ENCODE results near the gene GALNT10.

Gene GALNT10

DNA sequence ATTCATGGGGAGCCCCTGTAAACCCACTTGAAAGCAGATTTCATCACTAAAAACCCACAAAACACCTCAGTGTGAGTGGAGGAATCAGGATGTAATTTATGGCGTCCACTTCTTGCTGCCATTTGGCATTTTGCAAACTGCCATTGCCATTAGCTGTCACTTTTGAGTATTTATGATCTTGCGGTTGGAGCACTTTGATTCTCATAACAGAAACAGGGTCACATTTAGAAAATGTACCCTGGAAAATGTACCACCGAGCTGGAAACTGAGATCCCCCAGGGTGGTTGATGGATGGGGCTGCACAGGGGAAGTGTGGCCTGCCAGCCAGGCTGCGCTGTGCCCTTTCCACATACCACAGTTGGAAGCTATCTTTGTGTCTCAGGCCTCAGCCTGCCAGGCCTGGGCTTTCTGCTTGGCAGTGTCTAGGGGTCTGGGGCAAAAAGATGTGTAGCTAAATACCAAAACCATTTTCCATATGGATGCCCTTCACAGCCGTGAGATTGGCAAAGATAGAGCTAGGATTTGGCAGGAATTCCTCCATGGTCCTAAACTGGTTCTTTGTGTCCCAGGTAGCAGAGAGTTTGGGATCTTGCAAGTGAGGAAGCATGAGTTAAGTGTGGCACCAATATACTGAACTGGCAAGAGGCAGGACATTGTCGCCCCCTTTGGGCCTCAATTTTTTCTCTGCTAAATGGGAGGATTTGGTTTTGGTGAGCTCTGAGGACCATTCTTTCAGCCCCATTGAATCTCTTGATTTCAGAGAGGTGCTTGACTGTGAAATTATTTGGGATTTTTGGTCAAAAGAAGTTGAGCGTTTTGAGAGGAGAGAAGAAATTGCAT is 46.2 kb downstream of the GALNT10 start:
- DNase-seq: no peak

DNA sequence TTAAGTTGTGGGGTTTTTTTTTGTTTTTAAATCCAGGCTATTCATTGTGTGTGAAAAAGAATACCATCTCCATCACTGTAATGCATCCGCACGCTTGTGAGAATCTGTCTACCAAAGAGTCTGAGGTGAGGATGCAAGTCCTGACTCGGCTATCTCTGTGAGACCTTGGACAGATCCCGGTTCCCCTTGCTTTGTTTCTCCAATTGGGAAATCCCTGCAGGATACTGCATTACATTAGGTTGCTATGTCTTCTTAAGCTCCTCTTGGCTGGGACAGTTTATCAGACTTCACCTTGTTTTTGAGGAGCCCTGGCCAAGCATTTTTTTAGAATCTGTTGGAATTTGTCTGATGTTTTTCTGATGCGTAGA is 46.8 kb downstream of the GALNT10 start:
- no peak for DNase-seq

DNA sequence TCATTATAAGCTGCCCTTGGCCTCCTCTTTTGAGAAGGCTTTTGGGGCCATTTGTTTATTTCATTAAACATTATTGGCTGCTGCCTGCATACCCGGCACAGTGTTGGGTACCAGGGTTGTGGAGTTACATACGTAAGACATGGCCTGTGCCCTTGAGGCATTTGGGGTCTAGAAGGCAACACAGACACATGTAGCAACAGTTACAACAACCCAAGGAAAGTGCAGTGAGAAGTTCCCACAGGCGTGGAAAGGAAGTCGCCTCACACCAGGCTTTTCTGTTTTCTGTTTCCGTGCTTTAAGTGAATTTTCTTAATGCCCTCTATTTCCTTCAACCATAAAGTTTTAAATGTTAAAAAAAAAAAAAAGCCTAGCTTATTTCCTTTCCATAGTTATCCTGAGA is 47.4 kb downstream of the GALNT10 start:
- DNase-seq: no peak

DNA sequence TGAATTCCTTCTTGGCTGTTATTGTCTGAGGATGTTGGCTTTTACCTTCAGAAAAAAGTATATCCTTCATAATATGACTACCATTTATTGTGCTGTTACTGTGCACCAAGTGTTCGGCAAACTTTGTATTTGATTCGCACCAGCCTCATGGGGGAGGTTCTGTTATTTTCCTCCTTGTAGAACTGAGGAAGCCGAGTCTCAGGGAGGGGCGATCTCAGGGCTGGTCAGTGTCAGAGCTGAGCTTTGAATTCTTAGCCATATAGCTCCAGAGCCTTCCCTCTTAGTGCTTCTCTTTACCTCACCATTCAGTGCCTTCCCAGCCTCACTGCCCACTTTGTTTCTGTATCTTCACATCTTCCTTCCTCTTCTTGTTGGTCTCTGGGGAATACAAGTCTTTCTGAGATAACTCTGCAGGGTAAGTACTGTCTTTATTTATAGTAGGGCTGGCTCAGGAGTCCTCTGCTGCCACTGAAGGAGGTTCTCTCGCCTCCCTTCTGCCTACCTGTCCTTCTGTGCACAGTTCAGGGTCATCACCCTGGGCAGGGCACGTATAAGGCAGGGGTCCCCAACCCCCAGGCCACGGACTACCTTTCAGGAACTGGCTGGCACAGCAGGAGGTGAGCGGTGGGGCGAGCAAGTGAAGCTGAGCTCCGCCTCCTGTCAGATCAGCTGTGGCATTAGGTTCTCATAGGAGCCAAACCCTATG is 48.4 kb downstream of the GALNT10 start:
- no peak for DNase-seq

DNA sequence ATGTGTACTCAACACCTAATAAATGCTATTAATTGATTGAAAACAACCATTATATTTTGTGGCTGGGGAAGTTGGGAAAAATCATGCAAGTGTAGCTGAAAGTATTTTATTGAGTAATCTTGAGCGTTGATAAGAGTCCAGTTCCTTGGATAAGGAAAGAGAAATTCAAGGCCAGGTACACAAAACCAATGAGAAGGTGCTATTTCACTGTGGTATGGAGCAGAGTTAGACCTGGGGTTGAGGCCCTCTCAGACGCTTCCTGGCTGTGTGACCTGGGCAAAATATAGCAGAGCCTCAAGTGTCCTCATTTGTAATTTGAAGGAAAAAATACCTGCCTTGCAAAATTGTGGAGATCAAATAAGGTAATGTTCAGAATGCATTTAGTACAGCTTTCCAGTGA is 50.1 kb downstream of the GALNT10 start:
- no peak for DNase-seq

DNA sequence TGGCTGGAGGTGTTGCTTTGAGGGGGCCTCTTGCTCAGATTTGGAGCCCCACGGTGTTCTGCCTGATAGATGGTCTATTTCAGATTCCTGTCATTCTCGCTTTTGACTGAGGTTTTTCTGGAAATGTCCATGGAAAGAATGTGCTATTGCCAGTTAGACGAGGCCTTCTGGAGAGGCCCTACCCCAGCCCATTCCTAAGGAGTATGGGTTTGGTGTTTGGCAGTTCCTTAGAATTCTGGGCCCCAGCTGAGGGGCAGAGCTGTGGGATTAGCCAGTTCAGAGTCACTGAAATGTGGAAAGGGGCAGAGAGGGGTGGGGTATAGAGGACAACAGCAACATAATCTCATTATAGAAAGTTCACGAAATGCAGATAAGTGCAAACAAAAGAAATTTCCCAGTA is 50.5 kb downstream of the GALNT10 start:
- DNase-seq: no peak

DNA sequence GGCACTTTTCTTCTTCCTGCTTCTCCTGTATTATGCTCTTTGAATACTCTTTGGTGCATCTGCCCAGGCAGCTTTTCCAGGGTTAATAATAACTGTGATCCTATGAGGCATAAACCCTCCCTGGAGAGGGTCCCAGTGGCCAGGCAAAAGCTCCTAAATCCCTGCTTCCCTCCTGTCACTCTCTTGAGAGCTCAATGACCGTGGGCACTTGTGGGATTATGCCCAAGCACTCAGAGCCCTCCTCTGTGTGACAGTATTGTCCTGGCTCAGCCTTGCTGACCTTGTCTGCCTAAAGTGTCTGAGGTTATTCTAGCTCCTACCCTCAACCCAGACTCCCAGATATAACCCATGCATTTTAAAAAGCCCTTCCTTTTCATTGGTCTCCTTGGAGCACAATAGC is 51.9 kb downstream of the GALNT10 start:
- DNase-seq: no peak

DNA sequence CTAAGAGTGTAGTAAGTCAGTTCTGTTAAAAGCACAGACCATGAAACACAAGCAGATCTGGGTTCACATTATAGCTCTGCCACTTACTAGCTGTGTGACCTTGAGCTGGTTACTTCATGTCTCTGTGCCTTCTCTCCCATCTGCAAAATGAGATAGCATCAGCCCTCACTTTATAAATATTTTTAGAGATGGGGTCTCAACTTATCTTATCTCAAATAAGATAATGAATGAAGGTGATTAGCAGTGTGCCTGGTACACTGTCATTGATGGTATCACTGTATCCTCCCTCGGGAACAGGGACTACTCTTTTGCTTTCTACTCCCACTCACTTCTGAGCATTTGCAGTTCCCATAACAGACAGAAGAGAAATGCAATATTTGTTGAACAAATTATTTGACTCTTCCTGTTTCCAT is 52.4 kb downstream of the GALNT10 start:
- no peak for DNase-seq

DNA sequence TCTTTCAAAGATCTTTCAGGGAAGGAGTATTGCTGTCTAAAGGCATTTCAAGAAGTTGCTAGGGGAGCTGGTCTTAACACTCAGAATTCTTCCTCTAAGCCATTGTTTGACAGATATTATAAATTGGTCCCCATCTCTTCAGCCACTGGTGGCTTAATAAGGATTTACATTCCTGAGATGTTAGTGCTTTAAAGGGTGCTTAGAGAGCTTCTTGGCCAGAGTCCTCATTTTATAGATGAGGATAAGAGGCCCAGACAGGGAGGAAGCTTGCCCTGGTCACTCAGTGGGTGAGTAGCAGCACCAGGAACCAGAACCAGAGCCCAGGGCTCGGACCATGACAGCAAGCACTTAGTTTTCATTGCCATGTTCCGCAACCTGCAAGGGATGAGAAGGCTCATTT is 53.2 kb downstream of the GALNT10 start:
- no peak for DNase-seq

DNA sequence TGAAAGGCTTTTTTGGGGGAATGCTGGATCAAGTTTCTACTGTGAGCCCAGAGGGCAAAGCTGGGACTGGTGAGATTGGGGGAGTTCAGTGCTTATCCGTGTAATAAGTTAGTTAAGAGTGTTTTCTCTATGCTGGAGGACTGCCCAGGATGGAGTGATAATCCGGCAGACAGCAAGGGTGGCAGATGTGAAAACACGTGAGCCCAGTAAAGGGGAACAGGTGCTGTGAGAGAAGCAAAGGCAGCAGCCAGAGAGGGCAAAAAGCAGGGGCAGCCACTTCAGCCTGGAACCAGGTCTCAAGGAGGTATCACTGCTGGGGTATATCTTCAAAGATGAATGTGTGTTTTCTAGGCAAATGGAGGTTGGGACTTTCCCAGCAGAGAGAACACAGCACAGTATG is 53.9 kb downstream of the GALNT10 start:
- no peak for DNase-seq

DNA sequence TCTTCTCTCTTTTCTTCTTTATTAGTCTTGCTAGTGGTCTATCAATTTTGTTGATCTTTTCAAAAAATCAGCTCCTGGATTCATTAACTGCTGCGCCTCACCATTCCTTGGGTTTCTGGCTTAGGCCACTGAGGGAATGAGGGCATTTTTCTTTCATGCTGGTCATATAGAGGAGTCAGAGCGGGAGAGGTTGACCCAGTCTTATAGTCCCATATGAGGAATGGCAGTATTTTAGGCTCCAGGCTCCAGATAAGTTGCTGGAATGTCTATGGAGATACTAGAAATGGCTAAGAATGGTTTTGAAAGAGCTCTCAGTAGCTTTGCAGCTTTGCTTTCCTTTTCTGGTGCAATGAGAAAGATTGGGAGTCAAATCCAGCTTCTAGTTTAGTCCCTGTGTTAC is 58.2 kb downstream of the GALNT10 start:
- no peak for DNase-seq

DNA sequence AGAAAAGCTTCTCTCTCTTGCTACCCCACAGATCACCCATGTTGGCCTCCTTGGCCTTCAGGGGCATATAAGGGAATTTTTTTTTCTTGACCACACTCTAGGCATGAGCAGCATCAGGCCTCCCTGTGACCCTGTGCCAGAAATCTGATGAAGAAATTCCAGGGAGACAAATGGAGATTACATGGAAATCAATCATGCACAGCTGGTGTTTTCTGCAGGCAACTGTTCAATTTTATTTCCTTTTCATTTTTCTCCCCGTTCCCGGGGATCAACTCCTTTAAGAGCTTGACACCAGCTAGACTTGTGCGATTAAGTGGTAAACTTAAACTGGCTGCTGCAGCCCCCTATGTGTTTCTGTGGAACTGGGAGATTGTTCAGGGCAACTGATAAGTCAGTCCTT is 59.3 kb downstream of the GALNT10 start:
- no peak for DNase-seq

DNA sequence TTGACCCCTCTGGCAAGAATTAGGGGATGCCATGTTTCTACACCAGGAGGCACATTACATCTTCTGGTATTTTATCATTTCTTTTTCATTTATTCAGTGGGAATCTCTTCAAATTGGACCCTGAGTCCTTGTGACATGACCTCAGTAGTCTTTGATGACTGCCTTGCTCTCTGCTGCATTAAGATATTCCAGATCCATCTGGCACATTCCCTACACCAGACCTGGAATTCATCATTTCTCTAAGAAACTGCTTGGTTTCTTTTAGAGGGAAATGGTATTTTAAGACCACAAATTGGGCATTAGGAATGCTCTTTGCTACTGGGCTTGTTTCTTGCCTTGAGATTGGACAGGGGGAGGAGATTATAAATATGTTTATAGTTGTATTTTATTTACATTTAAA is 61.0 kb downstream of the GALNT10 start:
- no peak for DNase-seq

DNA sequence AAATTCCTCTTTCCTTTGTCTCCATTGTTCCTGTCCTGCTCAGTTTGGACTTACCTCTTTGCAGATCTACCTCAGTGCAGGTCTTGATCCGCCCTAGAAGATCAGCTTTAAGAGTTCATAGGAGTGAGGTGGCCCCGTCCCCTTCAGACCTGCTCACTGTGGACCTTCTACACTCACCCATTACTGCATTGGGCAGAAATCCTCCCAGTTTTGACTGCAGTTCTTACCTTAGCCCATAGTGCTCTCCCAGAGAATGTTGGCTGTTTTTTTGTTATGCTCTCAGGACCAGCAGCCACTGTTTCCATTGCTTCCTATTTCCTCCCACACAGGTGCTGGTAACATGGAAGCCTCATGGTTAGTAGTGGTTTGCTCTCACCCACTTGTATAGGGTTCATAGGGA is 63.3 kb downstream of the GALNT10 start:
- DNase-seq: no peak

DNA sequence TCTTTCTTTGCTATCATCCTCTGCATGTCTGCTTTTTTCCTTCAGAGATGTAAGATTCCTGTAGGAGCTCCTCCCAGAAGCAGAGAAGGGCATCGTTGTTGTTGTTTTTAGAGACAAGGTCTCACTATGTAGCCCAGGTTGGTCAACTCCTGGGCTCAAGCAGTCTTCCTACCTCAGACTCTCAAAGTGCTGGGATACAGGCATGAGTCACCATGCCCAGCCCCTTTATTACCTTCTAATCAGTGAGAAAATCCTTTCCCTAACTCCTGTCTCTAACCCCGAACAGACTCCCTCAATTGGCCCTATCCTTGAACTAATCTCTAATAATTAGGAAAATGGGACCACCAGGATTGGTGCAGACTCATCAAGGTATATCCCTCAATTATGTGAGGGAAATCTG is 64.4 kb downstream of the GALNT10 start:
- no peak for DNase-seq

DNA sequence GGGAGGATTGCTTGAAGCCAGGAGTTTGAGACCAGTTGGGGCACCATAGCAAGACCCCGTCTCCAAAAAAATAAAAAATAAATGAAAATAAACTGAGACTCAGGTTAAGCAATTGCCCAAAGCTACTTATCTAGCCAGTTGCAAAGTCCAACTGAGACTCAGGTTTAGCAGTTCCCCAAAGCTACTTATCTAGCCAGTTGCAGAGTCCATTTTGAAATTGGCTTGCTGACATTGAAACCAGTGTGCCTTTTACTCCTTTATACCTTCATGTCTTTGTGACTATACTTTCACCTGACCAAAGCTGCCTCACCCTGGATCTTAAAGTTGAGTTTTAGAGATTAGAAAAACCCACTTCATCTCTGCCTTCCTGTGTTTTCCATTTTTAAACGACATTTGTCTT is 66.5 kb downstream of the GALNT10 start:
- no peak for DNase-seq

DNA sequence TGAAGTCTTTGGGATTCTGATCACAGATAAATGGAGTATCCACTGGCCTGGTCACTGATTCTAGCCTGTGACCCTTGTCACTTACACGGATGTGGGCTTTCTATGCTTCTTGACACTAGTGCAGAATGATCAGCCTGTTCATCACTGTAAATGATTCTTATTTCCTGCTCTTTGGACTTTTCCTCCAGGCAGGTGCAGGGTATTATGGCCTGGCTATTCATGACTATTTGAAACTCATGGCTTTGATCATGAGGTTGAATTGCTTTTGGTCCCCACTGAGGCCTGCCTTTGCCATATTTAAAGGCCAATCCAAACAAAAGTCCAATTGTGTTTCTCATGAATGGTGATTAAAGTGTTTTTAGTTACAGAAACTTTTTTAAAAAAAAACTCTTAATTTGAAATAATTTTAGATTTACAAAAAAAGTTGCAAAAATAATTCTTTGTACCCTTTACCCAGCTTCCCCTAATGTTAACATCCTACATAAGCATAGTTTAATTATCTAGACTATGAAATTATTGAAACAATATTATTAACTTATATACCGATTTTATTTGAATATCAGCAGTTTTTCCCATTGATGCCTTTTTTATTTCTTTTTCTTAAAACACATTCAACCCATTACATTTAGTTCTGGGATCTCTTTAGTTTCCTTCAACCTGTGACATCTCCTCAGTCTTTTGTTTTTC is 68.1 kb downstream of the GALNT10 start:
- no peak for DNase-seq

DNA sequence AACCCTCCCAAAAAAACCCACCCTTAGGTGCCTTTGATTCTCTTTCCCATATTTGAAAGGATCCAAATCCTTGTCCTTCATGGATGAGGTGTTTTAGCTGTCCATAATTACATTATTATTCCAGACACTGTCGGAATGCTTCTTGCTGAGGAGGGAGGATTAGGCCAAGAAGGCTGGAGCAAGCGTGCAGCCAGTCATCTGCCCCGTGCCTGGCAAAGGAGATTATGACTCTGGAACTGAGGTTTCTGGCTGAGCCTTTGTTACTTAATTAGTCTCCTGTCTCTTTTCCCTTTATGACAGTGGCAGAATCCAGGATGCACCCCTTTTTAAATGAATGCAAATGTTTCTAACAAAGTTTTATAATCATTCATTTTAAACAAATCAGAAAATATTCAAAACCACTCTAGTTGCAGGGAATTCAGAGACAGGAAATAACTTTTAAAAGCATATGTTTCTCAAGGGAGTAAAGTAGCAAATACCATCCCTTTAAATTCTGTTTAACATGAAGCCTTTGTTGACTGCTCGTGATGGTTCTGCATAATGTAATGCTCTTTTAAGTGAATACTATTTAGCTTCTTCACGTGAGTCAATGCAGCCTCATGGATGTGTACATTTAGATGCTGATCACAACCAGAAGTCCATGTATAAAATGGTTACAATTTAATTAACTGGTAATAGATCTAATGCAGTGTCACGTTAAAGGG is 69.8 kb downstream of the GALNT10 start:
- DNase-seq: no peak

DNA sequence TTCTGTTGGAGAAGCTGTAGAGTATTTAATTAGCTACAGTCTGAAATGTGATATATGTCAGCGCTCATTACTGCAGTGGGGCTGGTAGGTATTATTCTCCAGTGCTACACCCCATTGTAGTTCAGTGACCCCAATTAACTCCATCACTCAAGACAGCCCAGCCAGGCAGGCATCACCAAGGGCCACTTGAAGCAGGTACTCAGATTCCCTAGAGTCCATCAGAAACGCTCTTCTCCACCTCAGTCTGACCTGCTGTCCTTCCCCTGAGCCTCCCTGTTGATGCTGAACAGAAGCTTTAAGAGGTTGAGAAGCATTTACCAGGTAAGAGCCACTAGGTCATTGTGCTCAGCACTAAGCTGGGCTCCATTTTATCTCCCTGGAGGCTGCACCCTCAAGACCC is 71.8 kb downstream of the GALNT10 start:
- DNase-seq: no peak

DNA sequence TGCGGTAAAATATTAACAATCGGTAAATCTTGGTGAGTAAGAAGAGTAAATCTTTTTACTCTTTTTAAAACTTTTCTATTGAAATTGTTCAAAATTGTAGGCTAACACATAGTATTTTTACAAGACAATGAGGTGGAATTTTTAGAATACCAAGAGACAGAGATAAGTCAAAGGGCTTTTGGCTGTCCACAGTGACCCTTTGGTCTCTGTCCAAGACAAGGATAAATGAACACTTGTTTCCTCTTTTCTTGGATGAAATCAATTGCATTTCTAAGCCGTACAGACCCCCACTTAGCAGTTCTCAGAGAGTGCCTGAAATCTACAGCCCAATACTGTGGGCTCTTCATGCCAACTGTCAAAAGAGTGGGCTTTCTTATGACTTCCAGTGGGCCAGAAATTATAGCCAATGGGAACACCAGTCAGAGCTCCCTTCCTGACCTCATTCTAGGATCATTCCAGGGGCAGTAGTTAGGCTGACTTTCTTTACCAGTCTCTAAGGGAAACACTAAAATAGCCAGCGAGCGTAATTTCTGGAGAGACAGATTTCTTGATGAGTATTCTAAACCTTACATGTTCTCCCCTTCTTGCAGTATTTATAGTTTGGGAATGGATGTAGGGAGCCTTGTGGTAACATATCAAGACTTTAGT is 74.1 kb downstream of the GALNT10 start:
- no peak for DNase-seq

DNA sequence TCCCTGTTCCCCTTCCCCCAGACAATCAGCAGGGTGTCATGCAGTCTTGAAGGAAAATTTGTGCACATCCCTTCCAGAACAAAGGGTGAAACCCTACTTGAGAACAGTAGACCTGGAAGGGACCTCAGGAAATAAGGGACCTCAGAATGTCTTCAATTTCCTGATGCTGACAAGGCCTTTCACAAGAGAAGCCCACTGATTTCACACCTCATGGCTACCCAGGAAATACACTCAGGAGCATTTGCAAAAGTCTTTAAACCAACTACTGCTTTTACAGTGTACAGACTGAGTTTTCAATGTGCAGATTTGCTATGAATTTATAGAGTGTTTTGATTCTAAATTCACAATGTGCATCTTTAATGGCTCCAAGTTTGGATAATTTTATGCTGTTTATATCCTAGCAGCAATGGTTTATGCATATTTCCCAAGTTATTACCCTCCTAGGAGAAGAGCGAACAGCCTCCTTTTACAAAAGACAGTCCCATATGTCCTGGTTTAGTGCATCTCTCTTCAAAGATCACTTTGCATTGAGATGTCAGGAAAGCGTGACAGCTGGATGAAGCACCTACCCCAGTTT is 74.8 kb downstream of the GALNT10 start:
- no peak for DNase-seq

DNA sequence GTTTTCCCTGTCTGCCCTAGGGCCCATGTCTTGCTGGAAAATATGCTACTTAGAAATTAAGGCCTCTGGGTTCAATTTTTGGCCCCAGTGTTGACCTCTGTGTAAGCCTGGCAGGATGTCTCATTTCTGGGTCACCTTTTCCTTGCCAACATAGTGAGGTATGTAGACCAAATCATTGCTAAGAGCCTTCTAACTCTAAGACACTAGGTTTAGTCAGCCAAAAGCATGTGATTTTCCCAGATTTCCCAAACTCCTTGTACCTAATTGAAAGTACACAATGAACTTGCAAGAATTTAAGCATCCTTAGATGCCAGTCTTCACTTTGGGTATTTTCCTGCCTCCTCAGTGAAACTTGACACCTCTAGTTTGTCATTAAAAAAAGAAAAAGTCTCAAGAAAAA is 77.0 kb downstream of the GALNT10 start:
- DNase-seq: no peak

DNA sequence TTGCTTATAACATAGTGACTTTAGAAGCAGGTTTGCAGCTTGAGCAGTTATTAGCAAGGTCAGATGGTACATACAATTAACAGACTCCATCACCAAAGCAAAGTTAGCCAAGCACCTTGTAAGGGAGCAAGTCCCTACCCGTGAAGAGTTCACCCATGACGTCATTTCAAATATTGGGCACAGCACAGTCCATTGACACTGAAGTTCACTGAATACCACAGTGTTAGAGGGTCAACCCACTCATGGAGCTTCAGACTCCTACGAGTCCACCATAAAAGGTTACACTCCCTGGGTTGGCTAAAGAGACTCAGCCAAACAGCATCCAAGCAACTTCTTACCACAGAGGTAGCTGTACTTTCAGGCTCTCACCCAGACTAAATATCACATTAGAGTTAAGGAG is 77.5 kb downstream of the GALNT10 start:
- DNase-seq: no peak

Data from stimulated activated CD4-positive, alpha-beta T cell treated with anti-CD3 and anti-CD28 coated beads, Interleukin-12 subunit alpha, Interleukin-12 subunit beta, amount 100 ng/mL, for 4 hours (primary cell).